HG02610 (cell line): Measurements from ENCODE around the gene GALNT2.

Source experiments
- ATAC-seq: cut with Tn5 transposase; IDR thresholded peaks from one replicate; pipeline ENCODE4 v1.9.1; 2021; ENCODE audit warnings: mild to moderate bottlenecking, moderate library complexity; ENCODE audit not compliant: unreplicated experiment

Gene GALNT2

GRCh38 chr1:230158415-230159291, 91.6 kb downstream of the GALNT2 start:
- ATAC-seq = no peak

GRCh38 chr1:230159580-230159979, 92.5 kb downstream of the GALNT2 start:
- ATAC-seq = no peak

- ATAC-seq = no peak
Measured at GRCh38 chr1:230160957-230161771, 94.1 kb downstream of the GALNT2 start.

GRCh38 chr1:230163205-230163604, 96.2 kb downstream of the GALNT2 start:
- no peak for ATAC-seq

- no peak for ATAC-seq
Measured at GRCh38 chr1:230163719-230164118, 96.7 kb downstream of the GALNT2 start.

GRCh38 chr1:230165536-230165935, 98.5 kb downstream of the GALNT2 start:
- no peak for ATAC-seq

- ATAC-seq = no peak
Measured at GRCh38 chr1:230166366-230167132, 99.5 kb downstream of the GALNT2 start.

- ATAC-seq = no peak
Measured at GRCh38 chr1:230167419-230167852, 100.4 kb downstream of the GALNT2 start.

- ATAC-seq = peak; percentile 53
Measured at GRCh38 chr1:230169454-230170152, 102.6 kb downstream of the GALNT2 start.

GRCh38 chr1:230170153-230170547, 103.1 kb downstream of the GALNT2 start:
- peak; percentile 60 for ATAC-seq

- peak; percentile 25 for ATAC-seq
Measured at GRCh38 chr1:230170622-230171021, 103.6 kb downstream of the GALNT2 start.

- ATAC-seq = no peak
Measured at GRCh38 chr1:230171356-230172015, 104.4 kb downstream of the GALNT2 start.

GRCh38 chr1:230172016-230172537, 105.0 kb downstream of the GALNT2 start:
- no peak for ATAC-seq

- no peak for ATAC-seq
Measured at GRCh38 chr1:230173187-230173975, 106.3 kb downstream of the GALNT2 start.

- no peak for ATAC-seq
Measured at GRCh38 chr1:230174041-230174440, 107.0 kb downstream of the GALNT2 start.

- ATAC-seq = no peak
Measured at GRCh38 chr1:230174471-230175162, 107.6 kb downstream of the GALNT2 start.

GRCh38 chr1:230175163-230175747, 108.2 kb downstream of the GALNT2 start:
- ATAC-seq = no peak

GRCh38 chr1:230175839-230176238, 108.8 kb downstream of the GALNT2 start:
- ATAC-seq = no peak
